Vagina (tissue), 2 donors: ENCODE results near the gene SOCS3. TPM values are rescaled to one million over a fixed set of nuclear protein-coding genes. Genes with fewer than 3 reads are reported as not detected.

ENCODE experiments used
- DNase-seq, 2 donors: peaks; one replicate each; pipeline ENCODE4 v3.0.0-alpha.2; 2017; ENCODE audit errors: extremely low spot score in 2 of 2
- H3K27ac ChIP-seq: fragments of 200-600 bp; sonication (generic); one replicate; pipeline ENCODE4 v1.5.1; 2019
- H3K27me3 ChIP-seq: fragments of 200-600 bp; sonication (generic); one replicate; pipeline ENCODE4 v1.5.1; 2019
- H3K36me3 ChIP-seq, 2 donors: fragments of 200-600 bp; sonication (generic); one replicate each; pipeline ENCODE4 v1.5.1; 2017 to 2019
- H3K4me1 ChIP-seq: fragments of 200-600 bp; sonication (generic); one replicate; pipeline ENCODE4 v1.5.1; 2019
- H3K4me3 ChIP-seq, 2 donors: fragments of 200-600 bp; sonication (generic); 1 replicate in 1 of 2; 2 replicates in 1 of 2; pipeline ENCODE4 v1.5.1; 2016 to 2019
- H3K9me3 ChIP-seq: fragments of 200-600 bp; sonication (generic); one replicate; pipeline ENCODE4 v1.5.1; 2019
- POLR2A ChIP-seq, 2 donors: fragments of 450-650 bp; IDR thresholded peaks; one replicate each; pipeline ENCODE4 v1.6.1; 2017; ENCODE audit warnings: antibody characterized with exemption in 2 of 2, mild to moderate bottlenecking in 2 of 2, moderate library complexity in 2 of 2
- POLR2AphosphoS5 ChIP-seq, 2 donors: sonication (generic); formaldehyde crosslinking; IDR thresholded peaks; one replicate each; pipeline ENCODE4 v1.9.0; 2017; ENCODE audit warnings: antibody characterized with exemption in 2 of 2, mild to moderate bottlenecking in 2 of 2, low read depth in 1 of 2; ENCODE audit not compliant: insufficient read depth in 1 of 2
- intact Hi-C: fragments of 100-400 bp; cut with DNase I; formaldehyde crosslinking; loops from one replicate; pipeline ENCODE4 v1.15.1; 2023
- total RNA-seq: library from RNA; depleted of rRNA; stranded (reverse); fragments of >200 nt; gene quantifications from one replicate; pipeline ENCODE4 v1.2.3, GENCODE V29; 2016
- TF ChIP-seq, protein P1 (sequence below), 3 experiments: fragments of 450-650 bp in 2 of 3; fragments of 200-600 bp in 1 of 3; sonication (generic) in 1 of 3; IDR thresholded peaks; one replicate each; pipeline ENCODE4 v1.5.1; 2017 to 2019; ENCODE audit warnings: antibody characterized with exemption in 3 of 3, mild to moderate bottlenecking in 2 of 3, moderate library complexity in 2 of 3

SOCS3 gene
- total RNA-seq, 1 donor from 2014 or later: 173 TPM

DNA sequence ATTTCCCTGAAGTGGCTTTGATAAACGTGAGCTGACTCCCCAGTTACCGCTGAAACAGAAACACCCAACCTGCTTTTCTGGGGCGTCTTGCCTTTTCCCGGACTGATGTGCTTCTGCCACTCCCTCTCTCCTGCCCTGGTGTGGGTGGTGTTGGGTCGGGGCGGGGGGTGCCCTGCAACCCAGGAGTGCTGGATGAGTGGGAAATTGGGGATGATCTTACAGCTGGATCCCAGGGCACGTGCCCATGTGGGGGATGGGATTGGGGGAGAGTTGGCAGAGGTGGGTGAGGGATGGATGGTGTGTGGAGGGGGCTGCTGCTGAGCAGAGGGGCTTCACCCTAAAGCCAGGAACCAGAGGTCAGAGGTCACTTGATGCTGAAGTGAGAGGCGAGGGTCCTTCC is 47.0 kb upstream of the SOCS3 start:
- Histone ChIP-seq H3K36me3 (peaks cover 0 to 29% of the 10 kb centered on the region in 2 donors), H3K4me1 (peaks cover 33% of the 10 kb centered on the region), H3K27ac (no peak overlapping the region), H3K4me3 (no peak overlapping the region), H3K9me3 (no peaks in the 10 kb centered on the region), H3K27me3 (no peaks in the 10 kb centered on the region)
- DNase-seq: no peak
- intact Hi-C loops: no loop called here
- no peak for TF ChIP-seq POLR2AphosphoS5 (IDR thresholded peaks at IDR 0.05; ENCODE audit: insufficient read depth in 1 of 2, low read depth in 1 of 2)
- TF ChIP-seq, protein P1, sequence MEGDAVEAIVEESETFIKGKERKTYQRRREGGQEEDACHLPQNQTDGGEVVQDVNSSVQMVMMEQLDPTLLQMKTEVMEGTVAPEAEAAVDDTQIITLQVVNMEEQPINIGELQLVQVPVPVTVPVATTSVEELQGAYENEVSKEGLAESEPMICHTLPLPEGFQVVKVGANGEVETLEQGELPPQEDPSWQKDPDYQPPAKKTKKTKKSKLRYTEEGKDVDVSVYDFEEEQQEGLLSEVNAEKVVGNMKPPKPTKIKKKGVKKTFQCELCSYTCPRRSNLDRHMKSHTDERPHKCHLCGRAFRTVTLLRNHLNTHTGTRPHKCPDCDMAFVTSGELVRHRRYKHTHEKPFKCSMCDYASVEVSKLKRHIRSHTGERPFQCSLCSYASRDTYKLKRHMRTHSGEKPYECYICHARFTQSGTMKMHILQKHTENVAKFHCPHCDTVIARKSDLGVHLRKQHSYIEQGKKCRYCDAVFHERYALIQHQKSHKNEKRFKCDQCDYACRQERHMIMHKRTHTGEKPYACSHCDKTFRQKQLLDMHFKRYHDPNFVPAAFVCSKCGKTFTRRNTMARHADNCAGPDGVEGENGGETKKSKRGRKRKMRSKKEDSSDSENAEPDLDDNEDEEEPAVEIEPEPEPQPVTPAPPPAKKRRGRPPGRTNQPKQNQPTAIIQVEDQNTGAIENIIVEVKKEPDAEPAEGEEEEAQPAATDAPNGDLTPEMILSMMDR (IDR thresholded peaks at IDR 0.05): no peak
- no peak for TF ChIP-seq POLR2A (IDR thresholded peaks at IDR 0.05)

DNA sequence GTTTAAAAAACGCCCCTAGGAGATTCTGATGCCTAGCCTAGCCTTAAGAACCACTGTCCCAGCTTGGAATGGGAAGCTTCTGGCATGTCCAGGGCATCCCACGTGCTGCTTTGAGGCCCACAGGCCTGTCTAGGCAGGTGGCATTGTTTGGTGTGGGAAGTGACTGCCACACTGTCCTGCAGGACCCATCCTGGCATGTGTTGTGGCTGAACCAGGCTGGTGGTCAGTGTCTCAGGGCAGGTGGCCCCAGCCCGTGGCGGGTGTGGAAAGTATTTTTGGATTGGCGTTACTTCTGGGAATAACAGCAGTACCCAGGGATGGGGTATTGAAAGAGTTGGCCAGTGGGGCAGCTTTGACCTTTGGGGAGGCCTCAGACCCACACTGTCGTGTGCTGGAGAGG is 46.5 kb upstream of the SOCS3 start:
- Histone ChIP-seq H3K4me1 (peaks cover 33% of the 10 kb centered on the region), H3K27me3 (no peaks in the 10 kb centered on the region), H3K27ac (no peak overlapping the region), H3K36me3 (peaks cover 0 to 34% of the 10 kb centered on the region in 2 donors), H3K4me3 (no peak overlapping the region), H3K9me3 (no peaks in the 10 kb centered on the region)
- TF ChIP-seq, protein P1 (IDR thresholded peaks at IDR 0.05): no peak
- TF ChIP-seq POLR2AphosphoS5 (IDR thresholded peaks at IDR 0.05; ENCODE audit: insufficient read depth in 1 of 2, low read depth in 1 of 2) (no peak), POLR2A (IDR thresholded peaks at IDR 0.05) (no peak)
- intact Hi-C loops: no loop called here
- no peak for DNase-seq

- H3K27me3 ChIP-seq: no peaks in the 10 kb centered on the region
- intact Hi-C loops: no loop called here
- H3K4me1 ChIP-seq: peaks cover 22% of the 10 kb centered on the region
- TF ChIP-seq, protein P1 (IDR thresholded peaks at IDR 0.05): no peak
- no peak for TF ChIP-seq POLR2AphosphoS5 (IDR thresholded peaks at IDR 0.05; ENCODE audit: insufficient read depth in 1 of 2, low read depth in 1 of 2)
- TF ChIP-seq POLR2A (IDR thresholded peaks at IDR 0.05): no peak
- H3K9me3 ChIP-seq: no peaks in the 10 kb centered on the region
- H3K4me3 ChIP-seq: no peak overlapping the region
- DNase-seq: no peak
- H3K27ac ChIP-seq: no peak overlapping the region
- H3K36me3 ChIP-seq: peaks cover 0 to 60% of the 10 kb centered on the region in 2 donors
These were observed 43.9 kb upstream of the SOCS3 start for GRCh38 chr17:78403822-78404221.

DNA sequence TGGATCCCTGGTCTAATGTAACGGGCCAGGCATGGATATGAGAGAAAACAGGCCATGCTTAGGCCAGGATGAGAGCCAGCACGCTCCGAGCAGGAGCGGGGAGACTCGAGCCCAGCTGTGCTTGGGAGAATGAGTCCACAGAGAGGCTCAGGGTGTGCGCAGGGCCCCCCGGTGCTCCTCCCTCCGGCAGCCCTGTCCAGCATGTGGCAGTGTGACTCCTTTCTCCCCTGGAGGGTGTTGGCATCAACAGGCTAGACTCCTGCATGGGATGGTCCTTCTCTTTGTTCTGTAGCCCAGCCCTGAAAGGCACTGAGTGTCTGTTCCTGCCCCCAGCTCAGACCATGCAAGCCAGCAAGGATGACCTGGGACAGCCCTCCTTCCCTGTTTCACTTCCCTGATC is 42.0 kb upstream of the SOCS3 start:
- Histone ChIP-seq H3K4me1 (peaks cover 4% of the 10 kb centered on the region), H3K36me3 (peaks cover 0 to 71% of the 10 kb centered on the region in 2 donors), H3K27me3 (no peaks in the 10 kb centered on the region), H3K9me3 (no peaks in the 10 kb centered on the region), H3K27ac (no peak overlapping the region), H3K4me3 (no peak overlapping the region)
- no peak for TF ChIP-seq POLR2A (IDR thresholded peaks at IDR 0.05)
- TF ChIP-seq, protein P1 (IDR thresholded peaks at IDR 0.05): no peak
- no peak for TF ChIP-seq POLR2AphosphoS5 (IDR thresholded peaks at IDR 0.05; ENCODE audit: insufficient read depth in 1 of 2, low read depth in 1 of 2)
- DNase-seq: no peak
- intact Hi-C loops: no loop called here

DNA sequence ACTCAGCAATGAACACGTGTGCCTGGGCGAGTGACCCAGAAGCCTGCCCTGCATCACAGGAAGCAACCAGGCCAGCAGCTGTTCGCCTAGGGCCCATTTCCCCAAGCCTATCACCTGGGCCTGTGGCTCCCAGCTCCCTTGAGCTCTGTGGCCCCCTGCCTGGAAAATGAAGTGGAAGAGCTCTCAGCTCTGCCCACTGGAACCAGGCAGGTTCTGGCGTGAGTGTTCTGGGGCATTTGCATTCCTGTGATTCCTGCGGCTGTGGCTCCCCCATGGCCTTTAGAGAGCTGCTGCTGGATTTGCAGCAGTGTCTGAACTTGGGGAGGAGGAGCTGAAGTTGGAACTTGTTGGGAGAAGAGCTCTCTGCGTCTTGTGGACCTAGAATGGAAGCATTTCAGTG is 41.4 kb upstream of the SOCS3 start:
- H3K36me3 ChIP-seq: peaks cover 0 to 71% of the 10 kb centered on the region in 2 donors
- no peak for TF ChIP-seq POLR2A (IDR thresholded peaks at IDR 0.05)
- TF ChIP-seq POLR2AphosphoS5 (IDR thresholded peaks at IDR 0.05; ENCODE audit: insufficient read depth in 1 of 2, low read depth in 1 of 2): no peak
- TF ChIP-seq, protein P1 (IDR thresholded peaks at IDR 0.05): no peak
- intact Hi-C loops: no loop called here
- no peaks in the 10 kb centered on the region for H3K27me3 ChIP-seq
- no peaks in the 10 kb centered on the region for H3K4me1 ChIP-seq
- no peak for DNase-seq
- no peak overlapping the region for H3K27ac ChIP-seq
- no peaks in the 10 kb centered on the region for H3K9me3 ChIP-seq
- no peak overlapping the region for H3K4me3 ChIP-seq
